GM03348 (cell line): ENCODE measurements around the gene CES4A.
"Not testable (repeated sequence)": the region's sequence is repeated elsewhere in the genome, so short reads cannot be mapped to it uniquely, and the experiment has no call there.

Source experiments
- DNase-seq: peaks from one replicate; pipeline ENCODE4 v3.0.0; 2012; ENCODE audit warnings: low spot score

CES4A gene

DNA sequence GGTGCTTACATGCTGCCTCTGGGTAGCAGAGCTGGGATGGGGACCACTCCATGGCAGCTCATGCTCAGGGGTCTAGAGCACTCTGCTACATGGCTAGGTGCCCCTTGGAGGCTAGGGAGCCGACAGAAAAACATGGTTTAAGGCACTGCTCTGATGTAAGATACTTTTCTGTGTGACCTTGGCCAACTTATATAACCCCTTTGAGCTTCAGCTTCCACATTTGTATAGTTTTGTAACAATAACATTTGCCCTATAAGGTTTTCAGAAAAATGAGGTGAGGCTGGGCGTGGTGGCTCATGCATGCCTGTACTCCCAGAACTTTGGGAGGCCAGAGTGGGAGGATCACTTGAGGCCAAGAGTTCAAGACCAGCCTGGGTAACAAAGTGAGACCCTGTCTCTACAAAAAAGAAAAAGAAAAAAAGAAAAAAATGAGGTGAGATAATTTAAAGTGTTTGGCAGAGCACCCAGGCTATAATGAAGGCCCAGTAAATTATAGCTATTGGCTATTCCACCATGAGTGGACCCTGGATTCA is 3.2 kb downstream of the CES4A start:
- DNase-seq = no peak

DNA sequence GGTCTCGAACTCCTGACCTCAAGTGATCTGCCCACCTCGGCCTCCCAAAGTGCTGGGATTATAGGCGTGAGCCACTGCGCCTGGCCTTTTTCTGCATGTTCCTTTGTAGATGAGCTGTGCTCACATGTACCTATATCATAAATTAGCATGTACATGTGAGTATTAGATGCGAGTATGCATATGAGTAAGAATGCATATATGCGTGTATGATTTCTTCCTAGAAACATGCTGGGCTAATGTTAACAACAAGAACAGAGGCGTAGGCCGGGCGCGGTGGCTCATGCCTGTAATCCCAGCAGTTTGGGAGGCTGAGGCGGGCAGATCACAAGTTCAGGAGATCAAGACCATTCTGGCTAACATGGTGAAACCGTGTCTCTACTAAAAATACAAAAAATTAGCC is 5.2 kb downstream of the CES4A start:
- DNase-seq = not testable (repeated sequence)

DNA sequence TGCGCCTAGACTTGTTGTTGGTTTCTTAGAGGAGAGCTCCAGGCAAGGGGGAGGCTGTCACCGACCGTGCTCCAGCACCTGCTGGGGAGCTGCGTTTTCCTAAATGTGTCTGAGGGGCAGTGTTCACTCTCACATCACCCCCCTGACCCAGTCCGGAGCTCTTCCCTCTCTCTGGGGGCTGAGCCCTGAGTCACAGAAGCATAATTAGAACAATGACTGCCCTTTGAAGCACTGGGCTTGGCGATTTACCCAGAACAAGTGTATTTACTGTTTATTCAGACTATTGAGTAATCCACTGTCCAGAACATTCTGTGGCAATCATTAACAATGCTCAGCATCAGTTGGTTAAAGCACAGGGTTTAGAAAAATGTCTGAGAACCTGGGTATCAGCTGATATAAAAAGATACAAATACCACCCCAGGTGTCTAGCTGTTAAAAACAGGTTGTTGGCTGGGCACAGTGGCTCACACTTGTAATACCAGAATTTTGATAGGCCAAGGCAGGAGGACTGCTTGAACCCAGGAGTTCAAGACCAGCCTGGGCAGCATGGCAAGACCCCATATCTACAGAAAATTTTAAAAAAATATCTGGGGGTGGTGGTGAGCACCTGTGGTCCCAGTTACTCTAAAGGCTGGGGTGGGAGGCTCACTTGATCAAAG is 8.1 kb downstream of the CES4A start:
- DNase-seq = peak; percentile 73

DNA sequence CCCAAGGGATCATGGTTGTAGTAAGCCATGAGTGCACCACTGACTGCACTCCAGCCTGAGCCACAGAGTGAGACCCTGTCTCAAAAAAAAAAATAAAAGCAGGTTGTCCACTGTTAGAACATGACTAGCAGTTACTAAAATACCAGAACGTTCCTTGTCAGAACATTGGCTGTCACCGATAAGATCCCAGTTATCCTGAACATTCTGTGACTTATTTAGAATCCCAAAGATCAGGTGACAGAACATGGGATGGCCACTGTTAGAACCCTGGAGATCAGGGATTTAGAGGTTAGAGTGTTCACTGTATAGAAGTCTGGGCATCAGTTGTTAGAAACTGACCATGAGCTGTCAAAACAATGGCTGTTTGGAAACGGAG is 8.6 kb downstream of the CES4A start:
- no peak for DNase-seq

DNA sequence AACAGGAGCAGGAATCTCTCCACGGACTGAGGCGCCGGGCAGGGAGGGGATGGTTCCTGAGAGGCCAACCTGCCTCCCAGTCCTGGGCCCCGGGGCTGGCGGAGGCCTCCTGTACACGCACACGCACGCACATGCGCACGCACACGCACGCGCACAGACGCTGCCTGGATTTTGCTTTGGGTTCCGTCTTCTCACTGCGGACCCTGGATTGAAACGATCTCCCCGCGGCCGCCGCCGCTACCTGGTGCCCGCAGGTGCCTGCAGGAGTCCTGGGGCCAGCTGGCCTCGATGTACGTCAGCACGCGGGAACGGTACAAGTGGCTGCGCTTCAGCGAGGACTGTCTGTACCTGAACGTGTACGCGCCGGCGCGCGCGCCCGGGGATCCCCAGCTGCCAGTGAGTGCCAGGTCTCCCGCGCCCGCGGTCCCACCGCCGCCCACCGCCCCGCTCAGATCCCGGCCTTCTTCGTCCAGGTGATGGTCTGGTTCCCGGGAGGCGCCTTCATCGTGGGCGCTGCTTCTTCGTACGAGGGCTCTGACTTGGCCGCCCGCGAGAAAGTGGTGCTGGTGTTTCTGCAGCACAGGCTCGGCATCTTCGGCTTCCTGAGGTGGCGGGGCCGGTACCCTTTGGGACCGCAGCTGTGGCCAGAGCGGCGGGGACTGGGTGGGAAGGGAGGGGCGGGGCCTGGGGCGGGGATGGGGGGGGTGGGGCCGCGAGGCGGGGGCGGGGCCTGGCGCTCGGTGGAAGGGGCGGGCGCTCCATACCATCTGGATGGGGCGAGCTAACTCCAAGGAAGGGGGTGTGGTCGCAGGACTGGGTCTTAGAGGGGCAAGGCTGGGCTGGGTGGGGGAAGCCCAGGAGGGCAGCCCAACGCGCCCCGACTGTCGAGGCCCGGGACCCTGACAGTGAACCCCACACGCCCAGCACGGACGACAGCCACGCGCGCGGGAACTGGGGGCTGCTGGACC is 12.3 kb downstream of the CES4A start:
- peak; percentile 89 for DNase-seq

DNA sequence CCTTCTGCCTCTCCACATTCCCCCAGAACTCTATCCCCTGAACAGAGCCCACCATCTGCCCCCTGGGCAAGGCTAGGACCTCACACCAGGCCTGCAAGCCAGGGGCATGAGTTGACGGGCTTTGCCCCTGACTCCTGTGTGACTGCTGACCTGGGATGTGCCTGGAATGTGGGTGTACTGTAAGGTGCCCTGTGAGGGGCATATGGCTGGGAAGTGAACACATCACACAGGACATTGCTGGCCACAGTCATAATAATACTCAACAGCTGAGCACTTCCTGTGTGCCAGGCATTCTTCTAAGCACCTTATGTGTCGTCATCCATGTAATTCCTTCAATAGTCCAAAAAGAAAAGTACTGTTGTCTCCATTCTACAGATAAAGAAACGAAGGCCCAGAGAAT is 13.3 kb downstream of the CES4A start:
- DNase-seq = no peak

DNA sequence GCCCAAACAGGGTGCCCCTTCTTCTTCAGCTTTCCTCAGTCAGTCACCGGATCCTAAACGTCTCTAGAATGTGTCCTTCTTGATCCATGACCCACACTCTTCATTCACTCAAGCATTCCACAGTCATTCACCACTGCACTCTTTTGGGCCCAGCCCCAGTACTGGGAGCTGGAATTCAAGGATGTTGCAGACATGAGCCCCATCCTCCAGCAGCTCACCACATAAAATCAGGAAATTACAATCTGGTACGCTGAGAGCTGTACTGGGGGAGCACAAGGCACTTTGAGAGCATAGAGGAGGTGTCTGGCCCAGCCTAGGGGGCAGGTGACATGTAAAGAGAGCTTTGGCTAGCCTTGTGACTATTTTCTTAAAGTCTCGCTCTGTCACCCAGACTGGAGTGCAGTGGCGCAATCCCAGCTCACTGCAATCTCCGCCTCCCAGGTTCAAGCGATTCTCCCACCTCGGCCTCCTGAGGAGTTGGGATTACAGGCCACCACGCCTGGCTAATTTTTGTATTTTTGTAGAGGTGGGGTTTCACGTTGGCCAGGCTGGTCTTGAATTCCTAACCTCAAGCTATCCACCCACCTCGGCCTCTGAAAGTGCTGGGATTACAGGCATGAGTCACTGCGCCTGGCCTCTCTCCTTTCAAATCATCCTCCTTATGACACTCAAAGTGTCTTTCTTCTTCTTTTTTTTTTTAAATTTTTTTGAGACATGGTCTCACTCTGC is 18.7 kb downstream of the CES4A start:
- DNase-seq = no peak

DNA sequence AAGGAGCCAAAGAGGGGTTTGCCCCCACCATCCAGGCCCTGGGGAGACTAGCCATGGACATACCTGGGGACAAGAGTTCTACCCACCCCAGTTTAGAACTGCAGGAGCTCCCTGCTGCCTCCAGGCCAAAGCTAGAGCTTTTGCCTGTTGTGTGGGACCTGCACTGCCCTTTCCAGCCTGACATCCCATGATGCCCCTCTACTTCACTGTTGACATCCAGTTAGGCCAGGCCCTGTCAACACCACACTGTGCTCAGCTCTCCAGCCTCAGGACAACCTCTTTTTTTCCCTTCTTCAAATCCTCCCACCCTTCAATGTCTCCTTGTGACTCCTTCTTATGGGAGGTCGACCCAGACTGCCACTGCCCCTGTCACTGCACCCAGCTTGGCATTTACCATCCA is 20.8 kb downstream of the CES4A start:
- no peak for DNase-seq

DNA sequence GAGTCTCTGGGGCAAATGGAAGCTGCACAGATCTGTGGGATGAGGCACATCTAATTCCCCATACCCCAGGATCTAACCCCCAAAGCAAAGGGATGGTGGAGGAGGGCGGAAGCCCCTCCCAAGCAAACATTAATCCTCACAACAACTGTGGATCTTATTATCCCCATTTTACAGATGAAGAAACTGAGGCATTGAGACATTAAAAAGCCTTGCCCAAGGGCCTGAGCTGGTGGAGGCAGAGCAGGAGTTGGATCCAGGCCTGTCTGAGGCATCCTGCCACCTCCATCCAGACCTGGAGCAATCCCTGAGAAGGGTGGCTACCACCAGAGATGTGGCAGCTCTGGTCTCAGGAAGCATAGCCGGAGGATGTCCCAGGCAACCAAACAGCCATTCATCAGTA is 22.9 kb downstream of the CES4A start:
- no peak for DNase-seq

DNA sequence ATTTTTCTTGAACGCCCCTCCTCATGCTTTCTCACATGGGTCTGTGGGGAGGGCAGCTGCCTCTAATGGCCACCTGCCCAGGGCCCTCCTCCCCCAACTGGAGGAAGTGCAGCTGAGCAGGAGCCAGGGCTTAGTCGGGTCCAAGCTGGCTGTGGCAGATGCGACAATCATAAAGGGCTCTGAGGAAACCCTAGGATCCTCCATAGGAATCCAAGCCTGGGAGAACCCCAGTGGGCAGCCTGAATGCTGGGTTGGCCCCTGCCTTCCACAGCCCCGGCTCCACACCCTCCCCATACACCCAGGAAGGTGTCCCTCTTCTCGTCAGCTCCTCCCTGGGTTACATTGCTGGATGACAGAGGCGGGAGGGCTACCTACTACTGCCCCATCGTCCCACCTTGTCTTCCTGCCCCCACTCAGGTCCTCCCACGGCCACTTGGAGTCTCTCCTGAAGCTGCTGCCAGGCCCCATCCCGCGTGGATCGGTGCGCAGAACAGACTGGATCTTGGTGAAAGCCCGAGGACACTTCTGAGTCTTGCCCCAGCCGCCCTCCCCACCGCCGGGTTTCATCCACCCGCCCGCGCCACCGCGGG is 24.9 kb downstream of the CES4A start:
- DNase-seq = no peak

DNA sequence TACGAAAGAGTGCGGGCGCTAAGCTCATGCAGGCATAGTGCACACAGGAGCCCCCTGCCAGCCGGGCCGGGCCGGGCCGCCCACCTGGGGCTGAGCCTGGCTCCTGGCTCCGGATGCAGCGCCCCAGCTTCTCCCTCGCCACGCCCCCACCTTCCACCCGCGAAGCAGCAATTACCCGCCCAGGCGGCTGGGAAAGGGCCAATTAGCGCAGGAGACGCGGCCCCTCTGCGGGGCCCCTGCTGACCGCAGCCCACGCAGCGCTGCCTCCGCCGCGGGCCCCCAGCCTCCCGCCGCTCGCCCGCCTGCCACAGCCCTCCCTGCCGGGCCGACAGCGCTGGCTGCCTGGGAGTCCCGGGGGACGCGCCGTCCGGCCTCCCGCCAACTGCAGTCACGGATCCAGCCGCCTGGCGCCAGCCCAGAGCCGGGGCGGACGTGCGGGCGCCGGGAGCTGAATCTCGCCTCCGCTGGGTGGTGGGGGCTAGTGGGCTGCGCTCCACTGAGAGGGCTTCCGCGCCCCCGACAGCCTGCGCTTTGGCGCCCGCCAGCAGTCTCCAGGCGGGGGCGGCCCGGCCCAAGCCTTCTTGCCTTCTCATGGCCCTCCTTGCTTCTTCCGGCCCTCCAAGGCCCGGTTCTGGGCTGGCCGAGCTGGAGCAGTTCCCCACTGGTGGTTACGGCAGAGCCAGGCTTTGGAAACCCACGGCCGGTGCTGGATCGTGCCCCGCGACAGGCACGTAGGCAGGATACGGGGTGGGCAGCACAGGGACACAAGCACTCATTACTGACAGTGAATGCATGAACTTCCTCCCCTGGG is 25.6 kb downstream of the CES4A start:
- DNase-seq = peak; percentile 87

DNA sequence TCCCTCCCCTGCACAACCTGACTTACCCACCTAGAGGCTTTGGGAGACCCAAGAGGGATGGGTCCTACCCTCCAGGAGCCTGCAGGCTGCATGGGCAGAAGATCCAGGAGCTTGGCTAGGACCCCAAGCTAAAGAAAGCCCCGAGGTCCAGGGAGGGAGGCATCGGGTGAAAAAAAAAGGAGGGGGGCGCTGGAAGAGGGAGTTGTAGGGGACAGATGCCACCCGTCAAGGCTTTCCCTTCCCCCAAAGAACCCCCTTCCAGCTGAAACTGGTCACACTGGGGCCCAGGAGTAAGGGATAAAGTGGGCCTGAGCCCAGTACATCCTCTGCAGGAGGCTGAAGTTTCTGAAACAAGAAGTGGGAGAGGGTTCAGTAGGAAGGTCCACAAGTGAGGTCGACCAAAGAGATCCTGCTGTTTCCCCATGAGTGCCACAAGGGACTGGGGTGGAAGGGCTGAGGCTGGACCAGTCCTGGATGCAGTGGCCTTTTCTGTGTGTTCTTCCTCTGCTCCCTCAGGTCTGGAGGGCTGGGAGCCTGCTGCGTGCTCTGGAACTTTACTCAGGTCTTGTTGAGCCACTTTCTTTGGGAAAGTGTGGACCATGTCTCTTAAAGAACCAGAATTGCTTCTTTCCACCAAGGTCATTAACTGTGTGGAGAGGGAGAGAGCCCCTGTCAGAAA is 26.4 kb downstream of the CES4A start:
- DNase-seq = no peak

DNA sequence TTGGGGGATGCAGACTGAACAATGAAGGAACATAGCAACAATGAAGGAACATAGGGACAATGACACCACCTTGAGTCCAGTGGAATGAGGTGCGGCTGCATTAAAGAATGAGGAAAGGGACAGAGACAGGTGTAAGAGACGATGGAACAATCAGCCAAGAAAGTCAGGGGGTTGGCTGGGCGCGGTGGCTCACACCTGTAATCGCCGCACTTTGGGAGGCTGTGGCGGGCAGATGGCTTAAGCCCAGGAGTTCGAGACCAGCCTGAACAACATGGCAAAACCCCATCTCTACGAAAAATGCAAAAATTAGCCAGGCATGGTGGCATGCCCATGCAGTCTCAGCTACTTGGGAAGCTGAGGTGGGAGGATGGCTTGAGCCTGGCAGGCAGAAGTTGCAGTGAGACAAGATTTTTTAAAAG is 26.9 kb downstream of the CES4A start:
- no peak for DNase-seq

DNA sequence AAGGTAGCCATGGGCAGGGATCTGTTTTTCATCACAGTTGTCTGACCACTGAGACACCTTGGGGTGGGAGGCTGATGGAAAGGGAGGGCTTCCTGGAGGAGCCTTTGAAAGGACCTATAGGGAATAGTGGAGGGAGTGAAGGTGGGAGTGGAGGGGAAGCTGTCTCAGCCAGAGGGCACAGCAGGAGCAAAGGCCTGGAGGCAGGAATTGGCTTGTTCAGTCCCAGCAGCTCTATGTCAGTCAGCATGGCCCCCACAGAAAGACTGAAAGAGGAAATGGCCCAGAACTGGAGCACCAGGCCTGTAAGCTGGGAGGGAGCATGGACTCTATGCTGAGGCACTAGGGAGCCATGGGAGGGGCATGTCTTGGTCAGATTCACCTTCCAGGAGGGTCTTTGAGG is 27.8 kb downstream of the CES4A start:
- DNase-seq = no peak

DNA sequence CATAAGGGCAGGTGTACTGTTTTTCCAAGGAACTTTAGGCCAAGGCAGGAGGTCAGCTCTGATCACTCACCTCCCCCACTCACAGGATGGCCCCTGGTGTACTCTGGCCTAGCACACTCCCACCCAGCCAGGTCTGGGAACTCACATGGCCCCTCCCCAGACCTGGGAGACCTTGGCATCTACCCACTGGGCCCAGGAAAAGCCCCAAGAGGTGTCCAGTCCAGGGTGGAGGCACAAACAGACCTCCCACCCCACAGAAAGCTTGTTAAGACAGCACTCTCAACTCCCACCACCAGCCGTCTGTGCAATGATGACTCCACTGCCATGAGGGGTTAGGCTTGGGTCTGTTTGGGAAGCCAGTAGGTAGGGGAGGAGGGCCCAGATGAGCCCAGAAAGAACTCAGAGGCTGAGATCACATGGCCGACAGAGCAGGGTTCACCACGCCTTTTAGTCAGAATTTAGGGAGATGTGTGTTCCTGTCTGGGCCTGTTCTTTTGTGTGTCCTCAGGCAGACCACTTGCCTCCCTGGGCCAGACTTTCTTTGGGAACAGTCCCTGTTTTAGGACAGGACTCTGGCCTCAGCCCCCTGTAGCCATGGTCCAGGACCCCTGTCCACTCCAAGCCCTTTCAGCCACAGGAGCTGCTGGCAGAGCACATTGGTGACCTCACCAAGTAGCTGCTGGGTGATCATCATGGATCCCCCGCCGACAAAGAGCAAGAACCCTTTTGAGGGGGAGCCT is 28.5 kb downstream of the CES4A start:
- DNase-seq = no peak

DNA sequence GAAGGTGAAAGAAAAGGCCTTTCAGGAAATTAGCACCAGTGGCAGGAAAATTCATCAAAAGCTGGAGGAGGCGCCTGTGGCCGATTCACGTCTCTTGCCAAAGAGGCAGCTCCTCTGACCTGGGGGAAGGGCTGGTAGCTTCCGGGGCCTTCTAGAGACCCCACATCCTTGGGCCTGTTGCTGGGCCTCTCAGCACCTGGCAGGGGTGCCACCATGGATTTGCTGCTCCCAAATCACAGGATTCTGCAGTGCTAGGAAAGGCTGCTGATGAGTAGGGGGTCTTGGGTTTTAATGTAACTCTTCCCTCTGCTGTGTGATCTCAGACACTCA is 29.0 kb downstream of the CES4A start:
- DNase-seq = no peak

DNA sequence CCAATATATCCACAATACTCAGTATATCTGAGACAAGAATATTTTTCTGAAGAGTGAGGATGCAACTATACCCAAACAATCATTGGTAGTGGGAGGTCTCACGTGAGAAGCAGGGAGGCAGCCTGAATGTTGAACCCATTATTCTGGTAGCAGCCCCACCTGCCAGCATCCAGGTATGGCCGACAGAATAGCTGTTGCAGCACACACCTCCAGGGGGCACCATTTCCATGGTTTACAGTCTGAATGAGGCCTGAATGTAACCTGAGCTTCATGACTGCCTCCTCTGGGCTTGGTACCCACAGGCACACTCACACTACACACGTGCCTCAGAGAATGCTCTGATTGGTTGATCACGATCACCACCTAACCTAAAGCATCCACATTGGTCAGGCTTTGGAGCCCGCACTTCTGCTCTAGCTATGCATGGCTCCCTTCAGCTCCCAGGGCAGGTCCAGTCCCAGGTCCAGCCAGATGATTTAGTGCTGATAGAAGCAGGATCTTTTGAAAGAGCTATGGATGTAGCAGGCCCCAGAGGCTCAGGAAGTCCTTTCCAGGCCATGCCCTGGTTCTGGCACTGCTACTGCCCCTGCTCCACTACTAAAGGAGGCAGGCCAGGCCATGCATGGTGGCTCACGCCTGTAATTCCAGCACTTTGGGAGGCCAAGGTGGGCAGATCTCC is 29.6 kb downstream of the CES4A start:
- peak; percentile 84 for DNase-seq

DNA sequence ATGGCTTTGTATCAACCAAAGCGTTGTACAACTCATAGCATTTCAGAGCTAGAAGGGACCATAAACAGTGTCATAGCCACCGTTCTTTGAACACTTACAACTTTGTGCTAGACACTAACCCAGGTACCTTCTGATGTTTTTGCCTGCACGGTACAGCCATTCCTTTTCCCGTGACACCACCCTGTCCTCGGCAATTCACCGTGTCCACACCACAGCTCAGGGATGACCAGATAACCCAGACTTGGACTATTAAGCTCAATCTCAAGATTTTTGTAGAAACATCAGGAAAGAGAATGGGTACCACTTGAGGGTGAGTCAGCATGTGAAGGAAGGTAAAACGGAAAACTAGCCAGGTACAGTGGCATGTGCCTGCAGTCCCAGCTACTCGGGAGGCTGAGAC is 30.8 kb downstream of the CES4A start:
- no peak for DNase-seq

DNA sequence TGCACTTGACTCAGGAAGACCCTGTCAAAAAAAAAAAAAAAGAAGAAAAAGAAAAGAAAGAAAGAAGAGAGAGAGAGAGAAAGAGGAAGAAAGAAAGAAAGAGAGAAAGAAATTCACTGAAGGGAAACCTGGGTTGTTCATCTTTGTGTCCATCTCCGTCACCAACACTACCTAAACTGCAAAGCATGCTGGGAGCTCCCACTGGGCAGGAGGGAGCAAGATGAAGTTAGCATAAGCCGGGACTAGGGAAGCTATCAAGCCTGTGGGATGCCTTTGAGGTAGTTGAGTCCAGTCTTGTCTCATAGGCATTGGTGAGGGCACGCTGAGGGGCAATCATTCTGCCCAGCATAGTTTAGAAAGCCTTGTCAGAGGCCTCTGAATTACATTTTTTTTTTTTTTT is 32.9 kb downstream of the CES4A start:
- no peak for DNase-seq
